H9 (cell line): ENCODE measurements around the gene IL1R2. TPM values are rescaled to one million over a fixed set of nuclear protein-coding genes. Genes with fewer than 3 reads are reported as not detected.

Experiments used
- DNase-seq: peaks from one replicate; pipeline ENCODE4 v3.0.0-alpha.2; 2017
- H2AFZ ChIP-seq: one replicate; pipeline ENCODE4 v1.6.1; 2013; ENCODE audit warnings: mild to moderate bottlenecking, low read length, control low read depth, moderate library complexity
- H2AK5ac ChIP-seq: 2 replicates; pipeline ENCODE4 v1.6.1; 2013; ENCODE audit warnings: low read length, control low read depth, mixed read lengths; ENCODE audit not compliant: insufficient read length
- H2BK120ac ChIP-seq: one replicate; pipeline ENCODE4 v1.6.1; 2013; ENCODE audit warnings: low read depth, mild to moderate bottlenecking, low read length, control low read depth, inconsistent platforms; ENCODE audit not compliant: poor library complexity, severe bottlenecking
- H2BK12ac ChIP-seq: 2 replicates; pipeline ENCODE4 v1.6.1; 2013; ENCODE audit warnings: low read length, control low read depth, mixed read lengths, low read depth; ENCODE audit not compliant: insufficient read length
- H2BK15ac ChIP-seq: 2 replicates; pipeline ENCODE4 v1.6.1; 2013; ENCODE audit warnings: low read depth, low read length, control low read depth
- H2BK20ac ChIP-seq: one replicate; pipeline ENCODE4 v1.6.1; 2013; ENCODE audit warnings: low read depth, mild to moderate bottlenecking, low read length, control low read depth, inconsistent platforms; ENCODE audit not compliant: poor library complexity, severe bottlenecking
- H2BK5ac ChIP-seq: 2 replicates; pipeline ENCODE4 v1.6.1; 2013; ENCODE audit warnings: low read length, control low read depth, mixed read lengths; ENCODE audit not compliant: insufficient read length
- H3K14ac ChIP-seq: 2 replicates; pipeline ENCODE4 v1.6.1; 2013; ENCODE audit warnings: low read length, control low read depth; ENCODE audit not compliant: insufficient read depth
- H3K18ac ChIP-seq: 2 replicates; pipeline ENCODE4 v1.6.1; 2013; ENCODE audit warnings: low read depth, mild to moderate bottlenecking, mixed read lengths, low read length, control low read depth; ENCODE audit not compliant: insufficient read length
- H3K23ac ChIP-seq: 2 replicates; pipeline ENCODE4 v1.6.1; 2013; ENCODE audit warnings: low read length, control low read depth, mixed read lengths, low read depth; ENCODE audit not compliant: insufficient read length
- H3K23me2 ChIP-seq: 2 replicates; pipeline ENCODE4 v1.6.1; 2013; ENCODE audit warnings: low read depth, mild to moderate bottlenecking, mixed read lengths, low read length, control low read depth; ENCODE audit not compliant: insufficient read length, poor library complexity, severe bottlenecking
- H3K27ac ChIP-seq: 2 replicates; pipeline ENCODE4 v1.5.1; 2013; ENCODE audit warnings: low read length, control low read depth, mixed read lengths, low read depth; ENCODE audit not compliant: insufficient read length
- H3K27me3 ChIP-seq: 2 replicates; pipeline ENCODE4 v1.6.1; 2013; ENCODE audit warnings: low read length, control low read depth, inconsistent platforms; ENCODE audit not compliant: insufficient read depth
- H3K4ac ChIP-seq: 2 replicates; pipeline ENCODE4 v1.6.1; 2013; ENCODE audit warnings: low read depth, mild to moderate bottlenecking, control low read depth, inconsistent platforms, low read length, moderate library complexity
- H3K4me1 ChIP-seq: 2 replicates; pipeline ENCODE4 v1.6.1; 2013; ENCODE audit warnings: low read length, control low read depth, inconsistent platforms; ENCODE audit not compliant: insufficient read depth
- H3K4me2 ChIP-seq: 2 replicates; pipeline ENCODE4 v1.6.1; 2013; ENCODE audit warnings: low read length, control low read depth, mixed read lengths; ENCODE audit not compliant: insufficient read length, insufficient read depth
- H3K56ac ChIP-seq: 2 replicates; pipeline ENCODE4 v1.6.1; 2013; ENCODE audit warnings: low read depth, mild to moderate bottlenecking, mixed read lengths, low read length, control low read depth; ENCODE audit not compliant: insufficient read length
- H3K79me1 ChIP-seq: 2 replicates; pipeline ENCODE4 v1.6.1; 2013; ENCODE audit warnings: low read depth, mild to moderate bottlenecking, moderate library complexity, low read length, control low read depth, inconsistent platforms; ENCODE audit not compliant: insufficient read depth, poor library complexity, severe bottlenecking
- H3K79me2 ChIP-seq: 2 replicates; pipeline ENCODE4 v1.6.1; 2013; ENCODE audit warnings: low read length, control low read depth, inconsistent platforms; ENCODE audit not compliant: insufficient read depth
- H3K9ac ChIP-seq: 2 replicates; pipeline ENCODE4 v1.6.1; 2013; ENCODE audit warnings: low read length, control low read depth, mixed read lengths; ENCODE audit not compliant: insufficient read length; ENCODE audit errors: extremely low read depth
- H3K9me3 ChIP-seq: one replicate; pipeline ENCODE4 v1.6.1; 2013; ENCODE audit warnings: low read depth, low read length, inconsistent platforms; ENCODE audit not compliant: control insufficient read depth
- H3T11ph ChIP-seq: one replicate; pipeline ENCODE4 v1.6.1; 2013; ENCODE audit warnings: mild to moderate bottlenecking, low read length, control low read depth, inconsistent platforms
- H4K20me1 ChIP-seq: one replicate; pipeline ENCODE4 v1.6.1; 2013; ENCODE audit not compliant: control insufficient read depth, insufficient read length, insufficient read depth
- H4K5ac ChIP-seq: 2 replicates; pipeline ENCODE4 v1.6.1; 2013; ENCODE audit warnings: low read depth, mild to moderate bottlenecking, mixed read lengths, low read length, control low read depth; ENCODE audit not compliant: insufficient read length
- H4K8ac ChIP-seq: replicated peaks from 2 replicates; pipeline ENCODE4 v1.6.1; 2013; ENCODE audit warnings: low read length, control low read depth, mixed read lengths, low read depth; ENCODE audit not compliant: insufficient read length
- H4K91ac ChIP-seq: 2 replicates; pipeline ENCODE4 v1.6.1; 2013; ENCODE audit warnings: low read depth, mild to moderate bottlenecking, moderate library complexity, mixed read lengths, low read length, control low read depth; ENCODE audit not compliant: insufficient read length
- H3K27ac Mint-ChIP-seq, 3 experiments: 2 replicates in 2 of 3; 3 replicates in 1 of 3; pipeline ENCODE4 v1.8.0; 2020 to 2021; ENCODE audit warnings: mixed read lengths in 3 of 3, mild to moderate bottlenecking in 1 of 3, moderate library complexity in 1 of 3
- H3K27me3 Mint-ChIP-seq: 2 replicates; pipeline ENCODE4 v1.8.0; 2021; ENCODE audit warnings: low read depth, mild to moderate bottlenecking, moderate library complexity, mixed read lengths
- H3K36me3 Mint-ChIP-seq, 3 experiments: 2 replicates in 2 of 3; 3 replicates in 1 of 3; pipeline ENCODE4 v1.8.0; 2020 to 2021; ENCODE audit warnings: low read depth in 3 of 3, mixed read lengths in 3 of 3; ENCODE audit not compliant: insufficient read depth in 1 of 3
- H3K4me1 Mint-ChIP-seq, 2 experiments: 2 replicates each; pipeline ENCODE4 v1.8.0; 2020; ENCODE audit warnings: mixed read lengths in 2 of 2
- H3K4me3 Mint-ChIP-seq, 2 experiments: 2 replicates in 1 of 2; 3 replicates in 1 of 2; pipeline ENCODE4 v1.8.0; 2020 to 2021; ENCODE audit warnings: mild to moderate bottlenecking in 2 of 2, mixed read lengths in 2 of 2, moderate library complexity in 1 of 2
- H3K9me3 Mint-ChIP-seq, 2 experiments: 2 replicates in 1 of 2; 3 replicates in 1 of 2; pipeline ENCODE4 v1.8.0; 2020; ENCODE audit warnings: mild to moderate bottlenecking in 2 of 2, mixed read lengths in 2 of 2, moderate library complexity in 1 of 2
- CTCF ChIP-seq: fragments of 200-600 bp; sonication (generic); conservative IDR thresholded peaks from 3 replicates; pipeline ENCODE4 v1.8.0; 2021; ENCODE audit warnings: antibody characterized with exemption, mild to moderate bottlenecking
- WGBS: extraction: QIAGEN DNeasy Blood & Tissue Kit; methylation state at CpG from one replicate; pipeline ENCODE4 v1.1.7; 2013; ENCODE audit warnings: missing lambda C conversion rate, low lambda C conversion rate, mixed read lengths; ENCODE audit not compliant: insufficient read length; ENCODE audit errors: extremely low coverage; 5-methylcytosine and 5-hydroxymethylcytosine counted together
- total RNA-seq: library from RNA; stranded (reverse); gene quantifications from 2 replicates; pipeline ENCODE4 v1.2.1, GENCODE V29; 2021

Gene IL1R2
- total RNA-seq, 1 experiment from 2014 or later, result not detected

DNA sequence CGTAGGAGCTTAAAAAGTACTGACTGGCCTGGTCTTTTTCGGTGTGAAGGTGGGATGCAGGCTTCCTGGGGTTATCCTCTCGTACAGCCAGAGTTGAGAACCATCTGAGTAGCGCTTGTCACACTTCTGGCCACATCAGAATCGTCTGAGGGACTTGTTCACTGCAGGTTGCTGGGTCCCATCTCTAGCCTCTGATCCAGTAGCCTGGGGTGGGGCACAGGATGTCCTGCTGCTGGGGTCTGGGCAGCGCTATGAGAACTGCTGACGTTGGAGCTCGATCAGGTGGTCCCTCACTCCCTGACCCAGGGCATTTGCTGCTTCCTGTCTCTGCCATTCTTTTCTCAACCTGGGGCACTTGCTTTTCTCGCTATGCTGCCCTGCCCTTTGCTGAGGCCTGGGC is 7.1 kb upstream of the IL1R2 start:
- TF ChIP-seq CTCF, result no peak
- no peak overlapping the region for H3K23ac ChIP-seq
- no peak overlapping the region for H3K27ac Mint-ChIP-seq
- no peak overlapping the region for H3K4ac ChIP-seq
- no peaks in the 10 kb centered on the region for H3K36me3 Mint-ChIP-seq
- H3K18ac ChIP-seq, result no peak overlapping the region
- no peaks in the 10 kb centered on the region for H3K27me3 Mint-ChIP-seq
- no peak overlapping the region for H2BK15ac ChIP-seq
- no peaks in the 10 kb centered on the region for H3K79me2 ChIP-seq
- peaks cover 3% of the 10 kb centered on the region; the same call in 1 of the 2 replicates for H3K4me1 ChIP-seq
- H3K27ac ChIP-seq, result no peak overlapping the region
- no peak overlapping the region for H2AFZ ChIP-seq
- H3K14ac ChIP-seq, result no peak overlapping the region
- no peak overlapping the region for H3T11ph ChIP-seq
- no peak overlapping the region for H4K8ac ChIP-seq
- no peak overlapping the region for H3K56ac ChIP-seq
- H3K4me3 Mint-ChIP-seq, result no peak overlapping the region
- no peaks in the 10 kb centered on the region for H3K23me2 ChIP-seq
- peaks cover 20 to 25% of the 10 kb centered on the region in 2 experiments for H3K4me1 Mint-ChIP-seq
- H3K9me3 ChIP-seq, result no peaks in the 10 kb centered on the region
- no peaks in the 10 kb centered on the region for H3K9me3 Mint-ChIP-seq
- DNase-seq, result no peak
- no peak overlapping the region for H4K91ac ChIP-seq
- no peak overlapping the region for H2BK12ac ChIP-seq
- H2BK20ac ChIP-seq, result no peak overlapping the region
- no peak overlapping the region for H2AK5ac ChIP-seq
- WGBS, result no CpG with 5 or more reads among the region's 9 CpGs
- H2BK5ac ChIP-seq, result no peak overlapping the region
- H4K20me1 ChIP-seq, result no peaks in the 10 kb centered on the region
- H3K27me3 ChIP-seq, result no peaks in the 10 kb centered on the region
- H2BK120ac ChIP-seq, result no peak overlapping the region
- no peak overlapping the region for H3K9ac ChIP-seq
- H3K79me1 ChIP-seq, result no peaks in the 10 kb centered on the region
- H4K5ac ChIP-seq, result no peak overlapping the region
- H3K4me2 ChIP-seq, result no peak overlapping the region
